Cardiac muscle cell (in vitro differentiated cells and primary cell): ENCODE data around the gene AGFG2. TPM values are rescaled to one million over a fixed set of nuclear protein-coding genes. Genes with fewer than 3 reads are reported as not detected.

Experiments used
- DNase-seq, 2 donors: peaks; one replicate each; pipeline versions ENCODE4 v3.0.0 to v3.0.0-alpha.2; 2010 to 2017; ENCODE audit warnings: low read depth in 1 of 2, low spot score in 1 of 2
- H3K27ac ChIP-seq: fragments of 200-600 bp; sonication (generic); 2 replicates; pipeline ENCODE4 v1.5.1; 2016
- H3K27me3 ChIP-seq: fragments of 200-600 bp; sonication (generic); 2 replicates; pipeline ENCODE4 v1.6.0; 2016; ENCODE audit warnings: control low read depth
- H3K36me3 ChIP-seq: fragments of 200-600 bp; sonication (generic); 2 replicates; pipeline ENCODE4 v1.5.1; 2016; ENCODE audit warnings: control low read depth
- H3K4me1 ChIP-seq: fragments of 200-600 bp; sonication (generic); 2 replicates; pipeline ENCODE4 v1.8.1; 2017; ENCODE audit warnings: low read depth, mild to moderate bottlenecking, mixed run types
- H3K4me3 ChIP-seq: fragments of 200-600 bp; sonication (generic); 2 replicates; pipeline ENCODE4 v1.5.1; 2016; ENCODE audit warnings: mild to moderate bottlenecking
- H3K9me3 ChIP-seq: fragments of 200-600 bp; sonication (generic); 2 replicates; pipeline ENCODE4 v1.5.1; 2017; ENCODE audit warnings: low read depth, mild to moderate bottlenecking, control low read depth
- CTCF ChIP-seq: IDR thresholded peaks from 2 replicates; pipeline ENCODE4 v1.5.1; 2012; ENCODE audit warnings: low read depth, mild to moderate bottlenecking, low read length
- polyA plus RNA-seq: library from polyadenylated mRNA; unstranded; fragments of >200 nt; fragmentation: Nextera tagmentation; extraction: Ambion mirVana; gene quantifications from 2 replicates; pipeline ENCODE4 v1.2.1, GENCODE V29; 2016
- total RNA-seq: library from RNA; depleted of rRNA; stranded (reverse); fragments of >200 nt; gene quantifications from 2 replicates; pipeline ENCODE4 v1.2.3, GENCODE V29; 2016

Gene AGFG2
- total and polyA plus RNA-seq, 2 experiments from 2014 or later = 17.0 to 21.7 TPM

GRCh38 chr7:100575746-100576383, 36.9 kb downstream of the AGFG2 start:
- no peak overlapping the region for H3K4me3 ChIP-seq
- no peak for DNase-seq
- peaks cover 20% of the 10 kb centered on the region for H3K36me3 ChIP-seq
- H3K27me3 ChIP-seq = no peaks in the 10 kb centered on the region
- peaks cover 7% of the 10 kb centered on the region for H3K4me1 ChIP-seq
- no peak for TF ChIP-seq CTCF
- no peaks in the 10 kb centered on the region for H3K9me3 ChIP-seq
- no peak overlapping the region for H3K27ac ChIP-seq

GRCh38 chr7:100576384-100576993, 37.5 kb downstream of the AGFG2 start:
- H3K4me1 ChIP-seq = peaks cover 2% of the 10 kb centered on the region
- H3K27ac ChIP-seq = no peak overlapping the region
- H3K9me3 ChIP-seq = no peaks in the 10 kb centered on the region
- H3K36me3 ChIP-seq = peaks cover 26% of the 10 kb centered on the region
- DNase-seq = no peak
- H3K27me3 ChIP-seq = no peaks in the 10 kb centered on the region
- H3K4me3 ChIP-seq = no peak overlapping the region
- TF ChIP-seq CTCF = no peak

GRCh38 chr7:100577103-100577502, 38.1 kb downstream of the AGFG2 start:
- Histone ChIP-seq H3K4me1 (no peaks in the 10 kb centered on the region), H3K9me3 (no peaks in the 10 kb centered on the region), H3K36me3 (peaks cover 28% of the 10 kb centered on the region), H3K27me3 (no peaks in the 10 kb centered on the region), H3K4me3 (no peak overlapping the region), H3K27ac (no peak overlapping the region)
- no peak for TF ChIP-seq CTCF
- DNase-seq = no peak

- no peaks in the 10 kb centered on the region for H3K9me3 ChIP-seq
- no peak for DNase-seq
- H3K27me3 ChIP-seq = no peaks in the 10 kb centered on the region
- H3K4me1 ChIP-seq = peaks cover under 1% of the 10 kb centered on the region
- no peak overlapping the region for H3K4me3 ChIP-seq
- H3K36me3 ChIP-seq = peaks cover 28% of the 10 kb centered on the region
- no peak overlapping the region for H3K27ac ChIP-seq
- TF ChIP-seq CTCF = no peak
Measured at GRCh38 chr7:100577507-100577906, 38.5 kb downstream of the AGFG2 start.

- DNase-seq = no peak
- TF ChIP-seq CTCF = no peak
- no peak overlapping the region for H3K27ac ChIP-seq
- H3K4me3 ChIP-seq = no peak overlapping the region
- no peaks in the 10 kb centered on the region for H3K27me3 ChIP-seq
- H3K9me3 ChIP-seq = no peaks in the 10 kb centered on the region
- peaks cover 10% of the 10 kb centered on the region for H3K4me1 ChIP-seq
- peaks cover 28% of the 10 kb centered on the region for H3K36me3 ChIP-seq
Measured at GRCh38 chr7:100578246-100579183, 39.5 kb downstream of the AGFG2 start.
